GM18520 (cell line): ENCODE measurements around the gene ZFAND5.

Experiments used
- ATAC-seq: cut with Tn5 transposase; IDR thresholded peaks from one replicate; pipeline ENCODE4 v1.9.1; 2021; ENCODE audit not compliant: unreplicated experiment

ZFAND5 gene, protein sequence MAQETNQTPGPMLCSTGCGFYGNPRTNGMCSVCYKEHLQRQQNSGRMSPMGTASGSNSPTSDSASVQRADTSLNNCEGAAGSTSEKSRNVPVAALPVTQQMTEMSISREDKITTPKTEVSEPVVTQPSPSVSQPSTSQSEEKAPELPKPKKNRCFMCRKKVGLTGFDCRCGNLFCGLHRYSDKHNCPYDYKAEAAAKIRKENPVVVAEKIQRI

DNA sequence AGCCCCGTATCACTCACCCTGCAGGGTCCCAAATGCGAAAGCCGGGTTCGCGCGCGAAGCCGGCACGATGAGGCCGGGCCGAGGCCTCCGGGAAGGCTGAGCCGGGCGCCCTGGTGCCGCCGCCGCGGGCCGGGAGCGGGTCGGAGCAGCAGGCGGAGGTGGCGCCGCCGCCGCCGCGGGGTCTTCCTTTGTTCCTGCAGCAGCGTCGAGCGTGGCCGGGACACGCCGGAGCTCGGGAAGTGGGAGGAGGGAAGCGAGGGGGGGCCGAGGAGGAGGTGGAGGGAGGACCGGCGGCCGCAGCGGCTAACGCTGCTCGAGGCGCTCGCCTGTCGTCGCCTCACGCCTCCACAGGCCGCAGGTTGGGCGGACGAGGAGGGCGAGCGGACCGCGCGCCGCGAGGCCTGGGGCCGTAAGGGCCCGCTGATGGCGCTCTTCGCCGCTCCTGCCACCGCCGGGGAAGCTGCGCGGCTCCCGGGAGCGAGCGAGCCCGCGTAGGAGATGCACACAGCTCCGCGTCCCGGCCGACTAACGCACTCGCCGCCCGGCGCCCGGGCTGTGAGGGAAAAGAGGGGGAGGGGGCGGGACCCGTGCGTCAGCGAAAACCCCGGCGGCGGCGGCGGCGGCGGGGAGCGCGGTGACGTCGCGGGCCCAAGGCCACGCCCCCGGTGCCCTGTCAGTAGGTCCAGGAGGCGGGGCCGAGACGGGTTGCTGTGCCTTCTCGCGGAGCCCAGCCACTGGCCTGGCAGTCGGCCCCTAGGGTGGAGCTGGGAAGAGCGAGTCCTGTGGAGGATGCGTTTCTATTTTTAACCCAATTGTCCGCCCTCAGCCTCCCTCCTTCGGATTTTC, at the start of gene ZFAND5:
ZFAND5 (minus strand) TSS at position 530 of the 846 bp plus-strand sequence. CDS start 4,430 bp downstream, outside the sequence.
- peak; percentile 73 for ATAC-seq

DNA sequence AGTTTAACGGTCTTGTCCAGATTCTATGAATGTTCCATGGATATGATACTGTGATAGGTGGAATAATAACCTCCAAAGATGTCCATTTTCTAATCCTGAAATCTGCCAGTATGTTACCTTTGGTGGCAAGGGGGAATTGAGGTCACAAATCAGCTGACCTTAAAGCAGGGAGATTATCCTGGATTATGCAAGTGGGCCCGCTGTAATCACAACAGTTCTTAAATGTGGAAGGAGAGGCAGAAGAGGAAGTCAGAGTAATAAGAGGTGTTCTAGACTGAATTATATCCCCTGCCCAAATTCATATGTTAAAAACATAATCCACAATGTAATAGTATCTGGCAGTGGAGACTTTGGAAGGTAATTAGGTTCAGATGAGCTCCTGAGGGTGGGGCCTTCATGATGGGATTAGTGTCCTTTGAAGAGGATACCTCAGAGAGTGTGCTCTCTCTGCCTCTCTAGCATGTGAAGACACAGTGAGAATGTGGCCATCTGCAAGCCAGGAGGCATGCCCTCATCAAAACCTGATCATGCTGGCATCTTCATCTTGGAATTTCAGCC, 47.6 kb upstream of the ZFAND5 start:
- ATAC-seq, result no peak

DNA sequence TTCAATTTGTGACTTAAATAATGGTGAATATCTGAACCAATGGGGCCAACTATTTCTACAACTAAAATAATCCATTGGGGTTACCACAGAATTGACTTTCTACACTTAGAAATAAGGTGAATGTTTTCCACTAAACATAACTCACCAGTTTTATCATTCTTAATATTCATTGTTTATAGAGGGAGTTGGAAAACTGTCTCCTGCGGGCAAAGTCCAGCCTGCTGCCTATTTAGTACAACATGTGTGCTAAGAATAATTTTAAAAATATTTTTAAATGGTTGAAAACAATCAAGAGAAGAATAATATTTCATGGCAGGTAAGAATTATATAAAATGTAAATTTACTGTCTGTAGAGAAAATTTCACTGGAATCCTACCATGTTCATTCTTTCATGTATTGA, 45.2 kb upstream of the ZFAND5 start:
- ATAC-seq, result no peak

- no peak for ATAC-seq
Observed at GRCh38 chr9:72407114-72407513, 42.1 kb upstream of the ZFAND5 start.

GRCh38 chr9:72402744-72403143, 37.7 kb upstream of the ZFAND5 start:
- no peak for ATAC-seq

DNA sequence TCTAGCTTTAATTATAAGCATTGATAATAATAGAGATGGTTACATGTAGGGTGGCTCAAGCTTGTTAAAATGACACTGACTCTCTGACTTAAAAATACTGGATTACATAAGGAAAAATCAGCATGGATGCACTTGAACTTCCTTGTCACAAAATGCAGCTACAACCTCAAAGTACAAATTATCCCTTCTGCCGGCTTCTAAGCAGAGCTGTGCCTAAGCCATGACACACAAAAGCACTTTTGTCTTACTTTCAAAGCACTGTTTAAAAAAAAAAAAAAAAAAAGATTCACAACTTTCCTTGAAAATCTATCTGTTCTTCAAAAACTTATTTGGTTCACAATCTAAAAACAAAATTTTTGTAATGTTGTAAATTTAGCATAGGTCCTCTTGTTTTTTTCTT, 36.4 kb upstream of the ZFAND5 start:
- ATAC-seq, result no peak

DNA sequence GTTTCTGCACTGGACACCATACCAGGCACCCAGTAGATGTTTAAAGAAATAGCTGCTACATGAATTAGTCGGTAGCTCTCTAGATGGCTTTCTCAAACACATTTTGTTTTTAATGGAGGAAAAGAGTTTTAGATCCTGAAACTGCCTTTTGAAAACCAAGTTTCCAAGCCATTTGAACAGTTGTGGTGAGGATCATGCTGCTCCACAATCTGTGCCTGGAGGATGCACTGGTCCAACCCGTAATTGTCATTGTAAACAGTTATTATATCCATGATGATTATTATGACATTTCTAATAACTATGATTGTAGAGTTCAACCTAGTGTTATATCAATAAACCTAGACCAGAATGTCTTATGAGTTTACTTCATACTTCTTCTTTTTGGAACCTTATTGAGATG, 35.9 kb upstream of the ZFAND5 start:
- no peak for ATAC-seq

DNA sequence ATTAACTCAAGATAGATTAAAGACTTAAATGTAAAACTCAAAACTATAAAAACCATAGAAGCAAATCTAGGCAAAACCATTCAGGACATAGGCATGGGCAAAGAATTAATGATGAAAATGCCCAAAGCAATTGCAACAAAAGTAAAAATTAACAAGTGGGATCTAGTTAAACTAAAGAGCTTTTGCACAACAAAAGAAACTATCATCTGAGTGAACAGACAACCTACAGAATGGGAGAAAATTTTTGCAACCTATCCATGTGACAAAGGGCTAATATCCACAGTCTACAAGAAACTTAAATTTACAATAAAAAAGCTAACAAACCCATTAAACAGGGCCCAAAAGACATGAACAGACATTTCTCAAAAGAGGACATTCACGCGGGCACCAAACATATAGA, 34.4 kb upstream of the ZFAND5 start:
- ATAC-seq, result no peak

- no peak for ATAC-seq
Observed at GRCh38 chr9:72396247-72397091, 31.5 kb upstream of the ZFAND5 start.

DNA sequence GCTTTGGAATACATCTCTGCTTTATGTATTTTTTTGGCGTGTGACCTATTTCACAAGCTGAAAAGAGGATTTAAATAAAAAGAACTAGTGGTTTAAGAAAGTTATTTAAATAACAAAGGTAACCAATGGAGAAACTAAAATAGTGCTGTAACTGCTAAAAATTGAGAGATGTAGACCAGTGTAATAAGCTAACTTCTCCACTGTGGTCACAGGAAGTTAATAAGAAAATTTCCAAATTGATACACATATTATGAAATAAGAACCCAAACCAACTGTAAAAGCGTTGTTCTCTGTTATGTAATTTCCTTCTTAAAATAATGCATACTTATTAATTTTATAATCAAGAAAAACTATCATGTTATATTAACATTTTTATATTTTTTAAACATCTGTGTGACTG, 29.1 kb upstream of the ZFAND5 start:
- ATAC-seq, result no peak

DNA sequence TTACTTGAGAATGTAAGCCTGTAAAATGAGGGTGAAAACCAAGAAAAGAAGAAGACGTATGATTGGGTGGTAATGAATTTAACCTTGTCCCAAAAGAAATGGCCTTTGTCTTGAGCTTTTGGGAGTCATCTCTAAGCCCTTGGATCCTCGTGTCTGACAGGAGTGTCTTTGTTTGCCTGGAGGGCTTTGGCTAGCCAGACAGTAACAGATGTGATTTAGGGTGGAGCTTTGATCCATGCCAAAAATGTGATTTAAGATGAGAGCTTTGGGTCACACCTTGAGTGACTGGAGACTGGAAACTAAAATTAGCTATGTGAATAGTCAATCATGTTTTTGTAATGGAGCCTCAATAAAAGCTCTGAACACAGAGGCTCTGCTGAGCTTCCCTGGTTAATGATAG, 25.9 kb upstream of the ZFAND5 start:
- ATAC-seq, result no peak

DNA sequence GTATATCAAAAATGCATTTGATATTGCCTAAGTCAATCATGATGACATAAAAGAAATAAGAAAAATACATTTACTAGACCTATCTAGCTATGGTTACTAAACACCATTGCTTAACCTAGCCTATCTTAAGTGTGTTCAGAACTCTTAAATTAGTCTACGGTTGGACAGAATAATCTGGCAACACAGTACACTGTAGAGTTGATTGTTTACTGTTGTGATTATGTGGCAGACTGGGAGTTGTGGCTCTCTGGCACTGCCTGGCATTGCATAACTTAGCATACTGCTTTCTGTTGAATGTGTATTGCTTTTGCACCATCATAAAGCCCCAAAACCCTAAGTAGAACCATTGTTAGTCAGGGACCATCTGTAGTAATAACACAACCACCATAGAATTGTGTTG, 21.2 kb upstream of the ZFAND5 start:
- ATAC-seq, result no peak

DNA sequence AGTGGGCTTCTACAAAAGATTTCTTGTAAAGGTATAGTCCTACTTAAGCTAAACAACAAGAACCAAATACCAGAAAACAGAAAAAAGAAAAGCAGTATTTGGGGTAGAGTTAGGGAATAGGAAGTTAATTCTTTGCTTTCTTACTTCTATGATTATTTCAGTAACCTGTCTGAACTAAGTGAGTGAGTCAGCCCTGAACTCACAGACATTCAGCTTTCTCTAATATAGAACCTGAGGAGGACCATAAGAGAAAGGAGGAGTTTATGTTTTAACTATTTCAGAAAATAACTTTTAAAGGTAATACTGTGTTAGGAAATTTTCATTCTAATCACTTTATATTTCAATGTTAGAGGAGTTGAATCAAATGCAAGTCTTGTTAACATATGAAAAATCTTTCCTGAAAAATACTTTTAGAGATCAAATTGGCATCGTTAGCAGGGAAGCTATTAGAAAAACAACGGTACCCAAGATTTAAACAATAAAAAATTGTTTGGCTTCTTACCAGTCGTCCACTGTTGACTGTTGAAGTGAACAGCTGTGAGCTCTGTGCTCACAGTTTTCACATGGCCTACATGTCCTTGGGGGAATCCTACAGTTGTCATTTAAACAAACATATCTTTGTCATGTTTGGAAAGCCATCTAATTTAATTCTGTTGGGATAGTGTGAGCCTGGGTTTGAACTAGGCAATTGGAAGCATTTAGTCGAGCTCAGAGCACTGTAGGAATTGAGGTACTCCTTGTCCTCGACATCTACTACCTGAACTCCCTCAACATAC, 19.9 kb upstream of the ZFAND5 start:
- no peak for ATAC-seq

DNA sequence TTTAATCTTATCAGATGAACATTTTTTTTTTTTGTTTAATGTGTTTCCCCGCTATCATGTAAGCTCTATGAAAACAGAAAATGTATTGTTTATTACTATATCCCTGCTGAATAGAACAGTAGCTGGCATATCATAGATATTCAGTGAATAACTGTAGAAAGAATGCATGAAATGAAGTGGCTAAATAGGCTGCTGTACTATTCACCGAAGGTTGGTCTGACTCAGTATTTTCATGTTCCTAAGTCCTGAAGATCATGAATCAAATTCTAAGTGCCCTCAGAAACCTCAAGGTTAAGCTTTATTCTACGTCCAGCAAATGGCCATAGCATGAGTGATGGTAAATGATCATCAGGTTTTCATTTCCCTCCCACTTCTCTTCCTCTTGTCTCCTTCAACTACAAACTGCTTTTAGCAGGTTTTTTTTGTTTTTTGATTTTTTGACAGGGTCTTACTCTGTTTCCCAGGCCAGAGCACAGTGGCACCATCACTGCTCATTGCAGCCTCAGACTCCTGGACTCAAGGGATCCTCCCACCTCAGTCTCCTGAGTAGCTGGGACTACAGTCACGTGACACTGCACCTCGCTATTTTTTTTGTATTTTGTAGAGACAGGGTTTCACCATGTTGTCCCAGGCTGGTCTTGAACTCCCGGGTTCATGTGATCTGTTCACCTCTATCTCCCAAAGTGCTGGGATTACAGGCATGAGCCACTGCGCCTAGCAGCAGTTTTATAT, 19.1 kb upstream of the ZFAND5 start:
- ATAC-seq, result no peak

DNA sequence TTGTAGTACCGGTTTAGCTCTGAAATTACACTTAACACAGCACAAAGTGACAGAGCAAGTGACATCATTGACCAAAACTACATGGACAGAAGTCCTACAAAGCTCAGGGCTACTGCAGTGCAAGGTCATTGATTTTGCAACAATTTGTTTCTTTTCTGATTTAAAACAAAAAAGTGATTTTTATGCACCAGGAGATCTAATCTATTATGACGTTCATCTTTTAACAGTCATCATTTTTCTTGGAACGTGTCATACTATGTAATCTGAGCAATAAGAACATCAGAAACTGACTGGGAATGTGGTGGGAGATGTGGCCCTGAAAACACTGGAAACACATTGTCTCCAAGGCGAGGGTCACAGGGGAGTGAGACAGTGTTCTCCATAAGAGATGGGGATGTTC, 17.4 kb upstream of the ZFAND5 start:
- ATAC-seq, result no peak

- ATAC-seq, result no peak
Observed at GRCh38 chr9:72377041-72377440, 12.0 kb upstream of the ZFAND5 start.

- ATAC-seq, result no peak
Observed at GRCh38 chr9:72371151-72371550, 6.1 kb upstream of the ZFAND5 start.

DNA sequence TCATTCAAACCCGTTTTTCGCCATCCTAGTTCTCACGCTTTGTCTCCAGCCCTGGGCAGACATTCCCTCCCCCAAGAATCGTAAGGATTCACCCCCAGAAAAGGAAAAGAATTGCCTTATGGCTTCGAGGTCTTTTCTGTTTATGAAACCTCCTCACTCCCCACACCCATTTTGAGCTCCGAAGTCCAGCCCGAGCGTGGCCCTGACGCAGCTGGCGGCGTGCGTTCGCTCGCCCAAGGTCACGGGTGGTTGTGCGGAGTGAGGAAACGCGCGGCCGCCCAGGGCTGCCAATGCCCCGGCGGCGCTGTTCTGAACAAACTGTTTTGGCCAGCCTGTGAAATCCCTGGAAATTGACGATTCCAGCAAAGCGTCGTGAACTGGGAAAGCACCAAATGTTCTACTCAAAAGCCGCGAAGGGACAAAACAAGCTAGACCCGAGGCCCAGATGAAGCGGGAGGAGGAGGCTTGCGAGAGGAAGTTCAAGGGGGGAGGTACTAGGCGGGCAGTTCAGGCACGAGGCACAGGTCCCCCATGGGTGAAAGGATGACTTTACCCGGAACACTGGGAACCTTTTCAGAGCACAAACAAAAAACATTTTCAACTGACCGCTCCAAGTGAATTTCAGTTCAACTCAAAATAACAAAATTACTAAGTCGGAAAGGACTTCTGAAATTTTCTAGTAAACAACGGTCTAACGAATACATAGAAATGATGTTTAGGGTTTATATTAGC, 683 bp upstream of the ZFAND5 start:
- no peak for ATAC-seq
